Posterior cingulate gyrus (tissue), 11 donors: ENCODE results near the gene APOBEC3G.

ENCODE experiments used
- DNase-seq, 10 donors: peaks; one replicate each; pipeline versions ENCODE4 v3.0.0 to v3.0.0-alpha.2; 2020 to 2021; ENCODE audit warnings: mixed read lengths in 3 of 10
- intact Hi-C: fragments of 100-400 bp; cut with DNase I; formaldehyde crosslinking; loops from one replicate; pipeline ENCODE4 v1.15.1; 2023

Gene APOBEC3G

DNA sequence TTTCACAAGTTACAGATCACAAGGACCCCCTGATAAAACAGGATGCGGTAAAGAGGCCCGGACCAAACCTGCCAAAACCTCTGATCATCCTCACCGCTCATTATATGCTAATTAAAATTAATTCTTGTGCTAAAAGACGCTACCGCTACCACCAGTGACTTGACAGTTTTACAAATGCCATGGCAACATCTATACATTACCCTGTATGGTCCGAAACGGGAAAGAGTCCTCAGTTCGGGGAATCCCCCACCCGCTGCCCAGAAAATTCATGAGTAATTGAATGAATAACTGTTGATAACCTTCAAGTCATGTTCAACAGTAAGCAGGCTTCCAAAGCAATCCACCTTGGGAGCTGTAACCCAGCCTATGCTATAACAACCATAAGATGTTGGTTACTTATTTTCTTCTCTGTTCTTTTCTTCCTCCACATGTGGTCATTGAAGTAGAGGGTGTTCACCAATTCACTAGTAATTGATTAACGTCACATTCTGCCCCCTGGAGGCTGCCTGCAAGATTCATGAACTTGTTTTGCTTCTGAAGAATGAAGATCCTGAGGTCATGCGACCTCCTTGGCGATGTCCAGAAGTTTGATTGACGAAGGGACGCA lies 40.6 kb downstream of the APOBEC3G start:
- intact Hi-C loops: no loop called here
- peak in 1 of 10 donors; percentile 47 for DNase-seq

DNA sequence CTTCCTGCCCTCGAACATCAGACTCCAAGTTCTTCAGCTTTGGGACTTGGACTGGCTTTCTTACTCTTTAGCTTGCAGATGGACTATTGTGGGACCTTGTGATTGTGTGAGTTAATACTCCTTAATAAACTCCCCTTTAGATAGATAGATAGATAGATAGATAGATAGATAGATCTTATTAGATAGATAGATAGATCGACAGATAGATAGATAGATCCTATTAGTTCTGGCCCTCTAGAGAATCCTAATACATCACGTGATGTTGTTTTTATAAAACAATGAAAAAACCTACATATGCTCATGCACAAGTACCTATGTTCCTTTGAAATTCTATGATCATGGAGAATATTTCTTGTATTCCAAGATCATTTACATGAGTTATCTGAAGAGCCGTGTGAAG lies 43.9 kb downstream of the APOBEC3G start:
- no peak for DNase-seq
- intact Hi-C loops: loop anchor here (5.0 to 10.0 kb wide), 2 partner anchors 116 to 354 kb away; no protein-coding TSS in a partner anchor

GRCh38 chr22:39122772-39123470 lies 45.8 kb downstream of the APOBEC3G start:
- DNase-seq: peak in 2 of 10 donors; percentile 62 to 66
- intact Hi-C loops: loop anchor here (2.0 to 10.0 kb wide), 3 partner anchors 118 to 356 kb away; no protein-coding TSS in a partner anchor

- intact Hi-C loops: loop anchor here (2.0 to 10.0 kb wide), 3 partner anchors 119 to 357 kb away; no protein-coding TSS in a partner anchor
Measured at GRCh38 chr22:39123751-39124581, 46.9 kb downstream of the APOBEC3G start.

DNA sequence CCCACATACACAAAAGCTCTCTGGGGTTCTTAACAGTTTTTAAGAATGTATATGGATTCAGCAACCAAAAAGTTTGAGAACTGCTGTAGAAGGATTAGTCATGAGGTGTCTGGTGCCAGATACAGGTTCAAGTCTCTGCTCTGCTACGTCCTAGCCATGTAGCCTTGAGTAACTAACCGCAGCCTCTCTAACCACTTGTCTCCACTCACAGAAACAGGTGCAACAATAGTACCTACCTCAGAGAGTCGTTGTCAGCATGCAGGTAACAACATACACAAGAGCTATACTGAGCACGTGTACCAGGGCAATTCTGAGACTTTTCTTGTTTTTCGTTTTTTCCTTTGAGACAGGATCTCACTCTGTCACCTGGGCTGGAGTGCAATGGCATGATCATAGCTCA lies 48.5 kb downstream of the APOBEC3G start:
- intact Hi-C loops: loop anchor here (10.0 kb wide), 1 partner anchor 121 kb away; no protein-coding TSS in a partner anchor
- no peak for DNase-seq

More at GRCh38 chr22:39123751-39124581, 46.9 kb downstream of the APOBEC3G start:
- DNase-seq: peak in 1 of 10 donors; percentile 59

- intact Hi-C loops: loop anchor here (10.0 kb wide), 1 partner anchor 124 kb away; no protein-coding TSS in a partner anchor
- peak in 3 of 10 donors; percentile 50 to 59 (median 57) for DNase-seq
Measured at GRCh38 chr22:39128508-39128907, 51.4 kb downstream of the APOBEC3G start.

DNA sequence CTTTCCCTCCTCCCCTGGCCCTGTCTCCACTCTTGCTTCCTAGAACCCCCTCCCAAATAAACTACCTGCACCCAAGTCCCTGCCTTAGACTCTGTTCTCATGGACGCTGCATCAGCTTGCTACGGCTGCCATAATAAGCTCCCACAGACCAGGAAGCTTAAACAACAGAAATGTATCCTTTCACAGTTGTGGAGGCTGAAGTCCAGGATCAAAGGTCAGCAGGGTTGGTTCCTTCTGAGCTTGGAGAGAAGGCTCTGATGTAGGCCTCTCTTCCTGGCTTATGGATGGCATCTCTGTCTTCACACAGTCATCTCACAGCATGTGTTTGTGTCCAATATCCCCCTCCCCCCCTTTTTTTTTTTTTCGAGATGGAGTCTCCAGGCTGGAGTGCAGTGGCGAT lies 52.0 kb downstream of the APOBEC3G start:
- intact Hi-C loops: loop anchor here (10.0 kb wide), 1 partner anchor 124 kb away; no protein-coding TSS in a partner anchor
- no peak for DNase-seq

DNA sequence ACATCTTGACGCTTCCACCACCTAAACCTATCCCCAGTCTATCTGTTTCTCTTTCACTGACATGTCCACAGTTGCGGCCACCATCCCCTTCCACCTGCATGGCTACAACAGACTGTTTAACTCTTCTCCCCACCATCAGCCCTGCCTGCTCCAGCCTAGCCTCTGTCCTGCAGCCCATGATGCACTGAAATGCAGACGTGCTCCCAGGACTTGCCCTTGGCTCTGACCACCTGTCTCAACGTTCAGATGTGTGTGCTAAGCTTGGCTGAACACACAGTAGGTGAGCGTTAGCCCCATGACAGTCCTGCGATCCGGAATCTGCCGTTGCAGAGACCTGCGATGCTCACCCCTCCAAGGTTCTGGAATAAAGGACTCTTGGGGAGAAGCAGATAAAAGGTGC lies 52.7 kb downstream of the APOBEC3G start:
- DNase-seq: peak in 1 of 10 donors; percentile 67
- intact Hi-C loops: loop anchor here (10.0 kb wide), 1 partner anchor 125 kb away; no protein-coding TSS in a partner anchor

DNA sequence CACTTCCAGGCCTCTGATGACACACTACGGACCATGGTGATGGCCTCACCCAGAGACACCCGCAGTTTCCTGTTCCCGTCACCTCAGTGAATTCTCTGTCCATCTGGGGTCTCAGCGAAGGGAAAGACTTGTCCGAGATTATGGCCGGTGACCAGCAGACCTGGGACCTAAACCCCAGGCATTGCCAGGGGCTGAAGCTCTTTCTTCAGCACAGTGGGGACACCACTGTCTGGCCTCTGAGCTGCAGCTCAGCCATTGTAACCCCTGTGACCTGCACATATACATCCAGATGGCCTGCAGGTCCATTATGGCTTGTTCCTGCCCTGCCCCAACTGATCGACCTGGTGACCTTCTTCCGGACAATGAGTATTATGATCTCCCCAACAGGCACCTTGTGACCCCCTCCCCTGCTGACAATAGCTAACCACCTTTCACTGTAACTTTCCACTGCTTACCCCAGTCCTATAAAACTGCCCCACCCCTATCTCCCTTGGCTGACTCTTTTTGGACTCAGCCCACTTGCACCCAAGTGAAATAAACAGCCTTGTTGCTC lies 53.2 kb downstream of the APOBEC3G start:
- DNase-seq: peak in 1 of 10 donors; percentile 42
- intact Hi-C loops: no loop called here

GRCh38 chr22:39130892-39131855 lies 54.1 kb downstream of the APOBEC3G start:
- peak in 1 of 10 donors; percentile 74 for DNase-seq

GRCh38 chr22:39132281-39132680 lies 55.2 kb downstream of the APOBEC3G start:
- intact Hi-C loops: no loop called here
- peak in 1 of 10 donors; percentile 55 for DNase-seq

More at GRCh38 chr22:39130892-39131855, 54.1 kb downstream of the APOBEC3G start:
- intact Hi-C loops: no loop called here

- peak in 1 of 10 donors; percentile 35 for DNase-seq
- intact Hi-C loops: no loop called here
Measured at GRCh38 chr22:39132871-39133524, 55.9 kb downstream of the APOBEC3G start.

DNA sequence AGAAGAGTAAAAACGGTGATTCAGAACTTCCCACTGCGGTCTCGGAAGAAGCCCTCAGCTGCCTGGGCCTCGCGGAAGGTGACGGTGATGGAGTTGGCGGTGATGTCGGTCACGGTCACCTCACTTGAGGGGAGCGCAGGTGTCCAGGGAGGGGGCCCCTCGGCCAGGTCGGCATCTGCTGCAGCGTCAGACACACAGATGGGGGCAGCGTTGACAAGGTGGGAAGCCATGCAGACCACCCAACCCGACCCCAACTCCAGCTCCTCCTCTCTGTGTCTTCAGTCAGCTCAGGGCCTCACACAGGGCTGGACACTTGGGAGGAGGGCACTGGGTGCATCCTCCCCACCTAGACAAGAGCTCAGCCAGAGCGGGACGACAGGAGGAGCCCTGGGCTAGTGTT lies 56.8 kb downstream of the APOBEC3G start:
- peak in 1 of 10 donors; percentile 31 for DNase-seq
- intact Hi-C loops: no loop called here

DNA sequence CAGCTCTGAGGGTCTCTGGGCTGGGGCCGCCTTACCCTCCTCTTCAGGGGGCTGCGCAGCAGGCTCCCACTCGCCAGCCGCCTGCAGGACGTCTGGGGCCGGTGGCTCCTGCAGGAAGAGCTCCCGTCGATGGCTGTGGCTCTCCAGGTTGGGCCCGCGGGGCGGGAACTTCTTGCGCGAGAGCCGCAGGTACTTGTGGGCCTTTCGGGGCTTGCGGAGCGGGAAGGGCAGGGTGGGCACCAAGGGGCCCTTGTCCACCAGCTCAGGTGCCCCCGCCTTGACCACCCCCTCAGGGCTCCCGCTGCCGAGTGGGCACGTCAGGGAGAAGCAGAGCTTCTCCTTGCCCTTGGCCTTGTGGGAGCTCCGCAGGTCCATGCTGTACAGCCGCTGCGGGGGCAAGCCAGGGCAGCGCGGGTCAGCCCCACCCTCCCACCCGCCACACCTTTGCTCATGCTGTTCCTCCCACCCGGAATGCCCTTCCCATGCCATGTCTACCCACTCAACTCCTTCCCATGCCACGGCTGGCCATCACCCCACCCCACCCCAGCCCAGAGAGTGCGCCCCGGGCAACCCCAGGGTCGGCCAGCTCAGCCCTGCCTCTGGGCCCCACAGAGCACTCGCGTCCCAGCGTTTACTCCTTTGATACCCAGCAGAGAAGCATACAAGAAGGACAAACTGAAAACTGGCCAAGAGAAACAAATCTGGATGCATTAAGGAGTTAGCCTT lies 57.5 kb downstream of the APOBEC3G start:
- intact Hi-C loops: no loop called here

DNA sequence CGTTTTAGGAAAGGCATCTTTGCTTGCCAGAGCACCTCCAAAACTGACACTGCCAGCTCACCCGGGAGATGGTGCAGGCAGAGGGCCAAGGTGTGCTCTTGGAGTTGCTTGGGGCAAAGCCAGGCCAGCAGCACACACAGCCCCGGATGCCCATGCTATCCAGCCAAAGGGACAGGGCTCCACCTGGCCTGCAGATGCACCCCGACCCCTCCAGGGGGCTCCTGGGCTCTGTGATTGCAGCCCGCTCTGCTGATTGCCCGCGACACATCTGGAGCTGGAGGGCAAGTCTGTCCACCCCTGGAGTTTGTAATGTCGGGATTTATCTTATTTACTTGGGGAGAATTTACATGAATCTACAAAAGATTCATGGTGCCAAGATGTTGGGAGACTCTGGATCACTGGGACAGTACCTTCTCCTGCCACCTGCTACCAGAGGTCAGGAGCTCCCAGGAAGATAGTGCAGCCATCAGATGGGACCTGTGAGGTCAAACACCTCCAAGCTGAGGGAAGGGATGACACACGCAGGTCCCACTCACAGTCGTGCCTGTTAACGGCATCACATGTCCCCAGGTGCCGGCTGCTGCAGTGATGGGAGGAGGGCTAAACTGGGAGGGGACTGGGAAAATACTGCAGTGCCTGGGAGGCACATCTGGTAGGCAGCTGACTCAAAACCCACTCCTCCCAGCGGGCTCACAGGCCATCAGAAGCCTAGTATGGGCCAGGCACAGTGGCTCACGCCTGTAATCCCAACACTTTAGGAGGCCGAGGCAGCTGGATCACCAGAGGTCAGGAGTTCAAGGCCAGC lies 58.2 kb downstream of the APOBEC3G start:
- intact Hi-C loops: no loop called here
- peak in 1 of 10 donors; percentile 77 for DNase-seq

More for the DNA sequence above, 57.5 kb downstream of the APOBEC3G start:
- DNase-seq: peak in 1 of 10 donors; percentile 58

GRCh38 chr22:39136317-39136716 lies 59.2 kb downstream of the APOBEC3G start:
- intact Hi-C loops: no loop called here
- DNase-seq: peak in 1 of 10 donors; percentile 38
